ENCODE results near the gene HOXB5.

HOXB5 gene

GRCh38 chr17:48593126-48593829 lies at the start of gene HOXB5:
Gene HOXB5 (minus strand): TSS chr17:48593779. CDS start chr17:48593682, 97 bp downstream.
- peak; percentile 77 for DNase-seq

- DNase-seq: no peak
These were observed 49.5 kb upstream of the HOXB5 start for GRCh38 chr17:48642843-48643696.

- no peak for DNase-seq
These were observed 48.7 kb upstream of the HOXB5 start for GRCh38 chr17:48642059-48642842.

GRCh38 chr17:48641541-48642058 lies 48.0 kb upstream of the HOXB5 start:
- DNase-seq: no peak

GRCh38 chr17:48640858-48641180 lies 47.2 kb upstream of the HOXB5 start:
- DNase-seq: no peak

- DNase-seq: no peak
These were observed 46.6 kb upstream of the HOXB5 start for GRCh38 chr17:48639982-48640857.

GRCh38 chr17:48639136-48639535 lies 45.6 kb upstream of the HOXB5 start:
- DNase-seq: no peak

GRCh38 chr17:48637323-48638260 lies 44.0 kb upstream of the HOXB5 start:
- no peak for DNase-seq

GRCh38 chr17:48636177-48637018 lies 42.8 kb upstream of the HOXB5 start:
- peak; percentile 90 for DNase-seq

GRCh38 chr17:48634493-48635208 lies 41.1 kb upstream of the HOXB5 start:
- DNase-seq: no peak

- no peak for DNase-seq
These were observed 39.7 kb upstream of the HOXB5 start for GRCh38 chr17:48633266-48633677.

GRCh38 chr17:48632579-48633265 lies 39.1 kb upstream of the HOXB5 start:
- DNase-seq: no peak

- DNase-seq: no peak
These were observed 38.4 kb upstream of the HOXB5 start for GRCh38 chr17:48631693-48632578.

GRCh38 chr17:48630925-48631692 lies 37.5 kb upstream of the HOXB5 start:
- no peak for DNase-seq

GRCh38 chr17:48630009-48630924 lies 36.7 kb upstream of the HOXB5 start:
- no peak for DNase-seq

GRCh38 chr17:48629411-48629759 lies 35.8 kb upstream of the HOXB5 start:
- DNase-seq: no peak
